ENCODE results near the gene SNIP1. TPM values are rescaled to one million over a fixed set of nuclear protein-coding genes. Genes with fewer than 3 reads are reported as not detected.

Gene SNIP1
- total and polyA plus RNA-seq, 10 of the 15 experiments (the other 5 are each of a cell fraction or from before 2014, with no cell fraction given): 2.7 to 22.4 (median 10.1) TPM

DNA sequence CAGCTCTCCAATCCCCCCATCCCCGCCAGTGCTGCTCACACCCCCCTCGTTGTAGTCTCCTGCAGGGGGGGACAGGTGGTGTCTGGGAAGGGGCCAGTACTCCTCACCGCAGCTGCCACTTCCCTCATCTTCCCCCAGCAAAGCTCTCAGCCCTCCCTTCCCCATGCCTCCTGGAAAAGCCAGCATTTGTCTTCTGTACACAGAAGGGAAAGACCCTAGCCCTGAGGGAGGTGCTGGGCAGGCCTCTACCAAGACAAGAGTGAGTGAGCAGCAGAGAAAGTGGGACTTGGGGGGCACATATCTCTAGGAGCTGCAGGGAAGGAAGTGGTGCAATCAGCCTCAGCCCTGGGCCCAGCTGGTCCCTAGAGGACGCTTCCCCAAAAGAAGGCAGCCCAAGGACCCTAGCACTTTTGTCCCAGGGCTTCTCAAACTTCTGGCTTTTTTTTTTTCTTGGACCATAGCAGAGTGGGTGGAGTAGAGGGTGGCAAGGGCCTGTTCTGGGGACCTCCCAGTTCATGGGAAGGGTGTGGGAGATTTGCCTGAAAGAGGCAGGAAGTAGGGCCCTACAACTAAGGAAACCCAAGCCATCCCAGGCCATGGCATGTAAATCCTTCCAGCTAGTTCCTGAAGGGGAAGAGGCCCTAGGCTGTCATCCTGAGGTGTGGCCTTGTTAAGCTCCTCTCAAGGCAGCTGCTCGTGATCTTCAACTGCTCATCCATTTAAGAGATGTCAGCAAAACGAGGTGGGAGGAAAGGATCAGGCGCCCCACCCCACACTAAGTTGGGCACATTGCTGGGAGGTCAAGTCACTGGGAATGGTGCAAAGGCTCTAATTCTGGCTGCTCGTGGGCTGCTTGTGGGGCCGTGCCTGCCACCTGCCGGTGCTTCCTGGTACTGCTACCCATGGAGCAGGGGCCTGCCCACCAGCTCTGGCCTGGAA is 67.1 kb downstream of the SNIP1 start (continued):
- TF ChIP-seq JUNB (IDR thresholded peaks at IDR 0.05): no peak

DNA sequence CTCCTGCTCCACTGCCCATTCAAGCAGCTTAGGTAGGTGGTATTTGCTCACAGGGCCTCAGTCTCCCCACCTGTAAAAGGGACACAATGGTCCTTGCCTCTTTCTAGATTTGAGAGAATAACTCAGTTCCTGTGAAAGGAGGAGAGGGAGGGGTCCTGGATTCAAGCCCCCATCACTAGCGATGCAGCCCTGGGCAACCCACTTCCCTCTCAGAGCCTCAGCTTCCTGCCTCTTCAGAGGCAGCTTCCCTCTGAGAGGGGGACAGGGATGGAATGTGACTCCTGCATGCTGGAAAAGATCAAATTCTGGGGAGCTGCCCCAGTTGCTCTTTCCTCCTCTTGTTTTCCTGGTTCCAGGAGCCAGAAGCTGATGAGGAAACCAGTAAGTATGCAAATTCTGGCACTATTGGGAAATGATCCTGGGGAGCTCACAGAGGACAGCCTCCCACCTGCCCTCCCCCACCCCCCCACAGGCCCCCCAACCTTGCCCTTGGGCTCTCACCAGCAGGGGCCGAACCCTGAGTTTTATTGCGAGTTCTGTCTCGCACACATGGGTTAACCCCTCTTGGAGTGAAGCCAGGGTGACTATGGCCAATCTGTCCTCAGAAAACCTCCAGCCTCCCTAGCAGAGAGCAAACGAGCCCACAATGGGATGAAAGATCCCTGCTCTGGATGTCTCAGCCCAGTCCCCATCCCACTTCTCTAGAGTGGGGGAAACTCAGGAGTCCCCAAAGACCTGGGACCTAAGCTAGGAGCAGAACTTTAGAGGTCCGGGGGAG is 68.0 kb downstream of the SNIP1 start:
- H3K27ac ChIP-seq (ENCODE audit: control insufficient read depth, insufficient read depth): 0 out of 2 replicates have a peak overlapping the region, but pooled peaks have one; percentile 15
- H3K79me2 ChIP-seq (ENCODE audit: control insufficient read depth, insufficient read depth, low read length): peaks cover 9% of the 10 kb centered on the region
- ATAC-seq: no peak
- ChIA-PET POLR2A (interaction anchor here (0.6 to 3.6 kb wide), 4 partner anchors 10 to 39 kb away, joined by 4 to 35 read pairs (median 4); partner anchors contain the start of gene ZC3H12A), CTCF (interaction anchor here (0.8 to 8.1 kb wide), 14 partner anchors 10 to 374 kb away, joined by 3 to 289 read pairs (median 16); partner anchors contain the start of genes MEAF6, MTF1 and ZC3H12A), RAD21 (ENCODE audit: unreplicated experiment) (interaction anchor here (0.8 to 8.3 kb wide), 6 partner anchors 10 to 32 kb away, joined by 3 to 166 read pairs (median 10); partner anchors contain the start of gene ZC3H12A), SMC1A (ENCODE audit: uncharacterized antibody, unreplicated experiment) (interaction anchor here (0.9 to 4.7 kb wide), 11 partner anchors 8 to 203 kb away, joined by 4 to 128 read pairs (median 23); partner anchors contain the start of gene ZC3H12A)
- H3K9me3 ChIP-seq (replicated peaks; ENCODE audit: control insufficient read depth, insufficient read depth, low read length): no peaks in the 10 kb centered on the region
- no peak overlapping the region for H3K4me3 ChIP-seq
- BruUV-seq (replicated peaks): no TSS peak
- no peak for DNase-seq (ENCODE audit: low read depth, low spot score)
- WGBS (ENCODE audit: insufficient coverage, insufficient replicate concordance, low lambda C conversion rate, missing lambda C conversion rate): 48% methylated on average over 6 of the region's 6 CpGs
- intact Hi-C loops (cut with micrococcal nuclease; ENCODE audit: unreplicated experiment): no loop called here
- no peaks in the 10 kb centered on the region for H3K27me3 ChIP-seq (replicated peaks in 1 of 2; ENCODE audit: control insufficient read depth in 2 of 2, insufficient read depth in 2 of 2, low read length in 1 of 2)
- peaks cover 25 to 29% of the 10 kb centered on the region in 2 experiments; a peak in 3 of 4 replicates for H3K36me3 ChIP-seq (ENCODE audit: control insufficient read depth in 2 of 2, insufficient read depth in 2 of 2, low read length in 1 of 2)
- in situ Hi-C loops (cut with MboI): no loop called here
- peaks cover 9% of the 10 kb centered on the region for H3K4me1 ChIP-seq (ENCODE audit: control insufficient read depth, insufficient read depth, low read length)
- H3K9ac ChIP-seq (ENCODE audit: control insufficient read depth, insufficient read depth, low read length): no peak overlapping the region
- no peak overlapping the region for H2AFZ ChIP-seq (ENCODE audit: control insufficient read depth, low read depth, low read length)
- no peak overlapping the region; the same call in 1 of the 2 replicates for H3K4me2 ChIP-seq (ENCODE audit: control insufficient read depth, insufficient read depth)
- H4K20me1 ChIP-seq (ENCODE audit: control insufficient read depth, insufficient read depth): no peaks in the 10 kb centered on the region; the same call in 1 of the 2 replicates
- no peak for FAIRE-seq
- TF ChIP-seq BACH1 (IDR thresholded peaks at IDR 0.05; ENCODE audit: borderline replicate concordance) (no peak), CREB1 (IDR thresholded peaks at IDR 0.05; ENCODE audit: low read depth) (no peak), ZNF274 (IDR thresholded peaks at IDR 0.05; ENCODE audit: insufficient read depth, insufficient read length) (no peak), CREM (IDR thresholded peaks at IDR 0.05; ENCODE audit: low read depth) (no peak), POU2F2 (IDR thresholded peaks at IDR 0.05; ENCODE audit: borderline replicate concordance, low read depth, low read length) (no peak)
- TF ChIP-seq, protein P1, sequence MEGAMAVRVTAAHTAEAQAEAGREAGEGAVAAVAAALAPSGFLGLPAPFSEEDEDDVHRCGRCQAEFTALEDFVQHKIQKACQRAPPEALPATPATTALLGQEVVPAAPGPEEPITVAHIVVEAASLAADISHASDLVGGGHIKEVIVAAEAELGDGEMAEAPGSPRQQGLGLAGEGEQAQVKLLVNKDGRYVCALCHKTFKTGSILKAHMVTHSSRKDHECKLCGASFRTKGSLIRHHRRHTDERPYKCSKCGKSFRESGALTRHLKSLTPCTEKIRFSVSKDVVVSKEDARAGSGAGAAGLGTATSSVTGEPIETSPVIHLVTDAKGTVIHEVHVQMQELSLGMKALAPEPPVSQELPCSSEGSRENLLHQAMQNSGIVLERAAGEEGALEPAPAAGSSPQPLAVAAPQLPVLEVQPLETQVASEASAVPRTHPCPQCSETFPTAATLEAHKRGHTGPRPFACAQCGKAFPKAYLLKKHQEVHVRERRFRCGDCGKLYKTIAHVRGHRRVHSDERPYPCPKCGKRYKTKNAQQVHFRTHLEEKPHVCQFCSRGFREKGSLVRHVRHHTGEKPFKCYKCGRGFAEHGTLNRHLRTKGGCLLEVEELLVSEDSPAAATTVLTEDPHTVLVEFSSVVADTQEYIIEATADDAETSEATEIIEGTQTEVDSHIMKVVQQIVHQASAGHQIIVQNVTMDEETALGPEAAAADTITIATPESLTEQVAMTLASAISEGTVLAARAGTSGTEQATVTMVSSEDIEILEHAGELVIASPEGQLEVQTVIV (IDR thresholded peaks at IDR 0.05; ENCODE audit: borderline replicate concordance, partially characterized antibody): no peak
- TF ChIP-seq, protein P2, sequence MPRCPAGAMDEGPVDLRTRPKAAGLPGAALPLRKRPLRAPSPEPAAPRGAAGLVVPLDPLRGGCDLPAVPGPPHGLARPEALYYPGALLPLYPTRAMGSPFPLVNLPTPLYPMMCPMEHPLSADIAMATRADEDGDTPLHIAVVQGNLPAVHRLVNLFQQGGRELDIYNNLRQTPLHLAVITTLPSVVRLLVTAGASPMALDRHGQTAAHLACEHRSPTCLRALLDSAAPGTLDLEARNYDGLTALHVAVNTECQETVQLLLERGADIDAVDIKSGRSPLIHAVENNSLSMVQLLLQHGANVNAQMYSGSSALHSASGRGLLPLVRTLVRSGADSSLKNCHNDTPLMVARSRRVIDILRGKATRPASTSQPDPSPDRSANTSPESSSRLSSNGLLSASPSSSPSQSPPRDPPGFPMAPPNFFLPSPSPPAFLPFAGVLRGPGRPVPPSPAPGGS (IDR thresholded peaks at IDR 0.05; ENCODE audit: borderline replicate concordance, insufficient read depth, low read depth, low read length, poor library complexity, severe bottlenecking): no peak
- TF ChIP-seq, protein P3, sequence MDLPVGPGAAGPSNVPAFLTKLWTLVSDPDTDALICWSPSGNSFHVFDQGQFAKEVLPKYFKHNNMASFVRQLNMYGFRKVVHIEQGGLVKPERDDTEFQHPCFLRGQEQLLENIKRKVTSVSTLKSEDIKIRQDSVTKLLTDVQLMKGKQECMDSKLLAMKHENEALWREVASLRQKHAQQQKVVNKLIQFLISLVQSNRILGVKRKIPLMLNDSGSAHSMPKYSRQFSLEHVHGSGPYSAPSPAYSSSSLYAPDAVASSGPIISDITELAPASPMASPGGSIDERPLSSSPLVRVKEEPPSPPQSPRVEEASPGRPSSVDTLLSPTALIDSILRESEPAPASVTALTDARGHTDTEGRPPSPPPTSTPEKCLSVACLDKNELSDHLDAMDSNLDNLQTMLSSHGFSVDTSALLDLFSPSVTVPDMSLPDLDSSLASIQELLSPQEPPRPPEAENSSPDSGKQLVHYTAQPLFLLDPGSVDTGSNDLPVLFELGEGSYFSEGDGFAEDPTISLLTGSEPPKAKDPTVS (IDR thresholded peaks at IDR 0.05; ENCODE audit: low read depth, low read length): no peak
